Breast epithelium (tissue), 4 donors: ENCODE measurements around the gene KIAA1217. TPM values are rescaled to one million over a fixed set of nuclear protein-coding genes. Genes with fewer than 3 reads are reported as not detected.
"Not testable (repeated sequence)": the region's sequence is repeated elsewhere in the genome, so short reads cannot be mapped to it uniquely, and the experiment has no call there.

Source experiments
- DNase-seq, 2 donors: peaks; one replicate each; pipeline ENCODE4 v3.0.0-alpha.2; 2019; ENCODE audit warnings: low spot score in 2 of 2
- H3K27ac ChIP-seq, 2 donors: fragments of 200-600 bp; sonication (generic) in 1 of 2; one replicate each; pipeline ENCODE4 v1.5.1; 2016 to 2019; ENCODE audit warnings: mild to moderate bottlenecking in 1 of 2
- H3K27me3 ChIP-seq, 2 donors: fragments of 200-600 bp; sonication (generic) in 1 of 2; one replicate each; pipeline versions ENCODE4 v1.5.1 to v1.6.0; 2017 to 2019; ENCODE audit warnings: control low read depth in 1 of 2, mild to moderate bottlenecking in 1 of 2
- H3K36me3 ChIP-seq: fragments of 200-600 bp; one replicate; pipeline ENCODE4 v1.5.1; 2019
- H3K4me1 ChIP-seq, 2 donors: fragments of 200-600 bp; sonication (generic); one replicate each; pipeline ENCODE4 v1.5.1; 2016 to 2019; ENCODE audit warnings: control low read depth in 1 of 2
- H3K4me3 ChIP-seq, 3 donors: fragments of 200-600 bp; sonication (generic); 1 replicate in 2 of 3; 2 replicates in 1 of 3; pipeline ENCODE4 v1.5.1; 2016 to 2019; ENCODE audit warnings: mild to moderate bottlenecking in 3 of 3, moderate library complexity in 2 of 3
- H3K9me3 ChIP-seq, 2 donors: fragments of 200-600 bp; sonication (generic) in 1 of 2; one replicate each; pipeline ENCODE4 v1.5.1; 2016 to 2019; ENCODE audit warnings: control low read depth in 1 of 2
- POLR2A ChIP-seq: fragments of 450-650 bp; IDR thresholded peaks from one replicate; pipeline ENCODE4 v1.6.1; 2016; ENCODE audit warnings: antibody characterized with exemption, mild to moderate bottlenecking, moderate library complexity
- POLR2AphosphoS5 ChIP-seq, 3 donors: sonication (generic); formaldehyde crosslinking; IDR thresholded peaks; one replicate each; pipeline ENCODE4 v1.6.1; 2017; ENCODE audit warnings: antibody characterized with exemption in 3 of 3
- intact Hi-C: fragments of 100-400 bp; cut with DNase I; formaldehyde crosslinking; loops from one replicate; pipeline ENCODE4 v1.15.1; 2023; ENCODE audit warnings: low total_unique reads
- total RNA-seq, 3 donors: library from RNA; depleted of rRNA; stranded (reverse); fragments of >200 nt; gene quantifications; one replicate each; pipeline ENCODE4 v1.1.0, GENCODE V29; 2016
- TF ChIP-seq, protein P1 (sequence below), 3 donors: fragments of 450-650 bp; IDR thresholded peaks; one replicate each; pipeline ENCODE4 v1.5.1; 2016 to 2017; ENCODE audit warnings: antibody characterized with exemption in 3 of 3, mild to moderate bottlenecking in 3 of 3, moderate library complexity in 3 of 3

The KIAA1217 gene
- total RNA-seq, 3 donors from 2014 or later, result 19.7 to 154 (median 83.6) TPM

DNA sequence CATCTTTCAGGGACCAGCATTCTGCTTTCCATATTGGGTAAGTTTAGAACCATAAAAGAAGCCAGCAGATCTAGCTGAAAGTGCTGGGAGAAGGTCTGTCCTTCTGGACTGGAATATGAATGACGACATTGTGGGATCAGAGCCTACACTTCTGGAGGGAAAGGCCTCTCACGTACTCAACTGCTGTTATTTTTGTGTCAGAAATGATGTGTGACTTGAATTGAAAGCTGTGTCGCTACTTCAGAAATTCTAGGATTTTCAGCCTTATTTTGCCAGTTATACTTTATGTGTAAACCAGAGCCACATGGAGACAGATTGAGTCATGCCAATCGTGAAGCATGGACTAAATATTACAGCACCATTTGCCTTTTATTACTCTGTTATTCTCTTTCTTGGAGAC is 231.0 kb downstream of the KIAA1217 start:
- intact Hi-C loops, result loop anchor here (10.0 kb wide), 1 partner anchor 785 kb away; no protein-coding TSS in a partner anchor
- no peaks in the 10 kb centered on the region for H3K36me3 ChIP-seq

DNA sequence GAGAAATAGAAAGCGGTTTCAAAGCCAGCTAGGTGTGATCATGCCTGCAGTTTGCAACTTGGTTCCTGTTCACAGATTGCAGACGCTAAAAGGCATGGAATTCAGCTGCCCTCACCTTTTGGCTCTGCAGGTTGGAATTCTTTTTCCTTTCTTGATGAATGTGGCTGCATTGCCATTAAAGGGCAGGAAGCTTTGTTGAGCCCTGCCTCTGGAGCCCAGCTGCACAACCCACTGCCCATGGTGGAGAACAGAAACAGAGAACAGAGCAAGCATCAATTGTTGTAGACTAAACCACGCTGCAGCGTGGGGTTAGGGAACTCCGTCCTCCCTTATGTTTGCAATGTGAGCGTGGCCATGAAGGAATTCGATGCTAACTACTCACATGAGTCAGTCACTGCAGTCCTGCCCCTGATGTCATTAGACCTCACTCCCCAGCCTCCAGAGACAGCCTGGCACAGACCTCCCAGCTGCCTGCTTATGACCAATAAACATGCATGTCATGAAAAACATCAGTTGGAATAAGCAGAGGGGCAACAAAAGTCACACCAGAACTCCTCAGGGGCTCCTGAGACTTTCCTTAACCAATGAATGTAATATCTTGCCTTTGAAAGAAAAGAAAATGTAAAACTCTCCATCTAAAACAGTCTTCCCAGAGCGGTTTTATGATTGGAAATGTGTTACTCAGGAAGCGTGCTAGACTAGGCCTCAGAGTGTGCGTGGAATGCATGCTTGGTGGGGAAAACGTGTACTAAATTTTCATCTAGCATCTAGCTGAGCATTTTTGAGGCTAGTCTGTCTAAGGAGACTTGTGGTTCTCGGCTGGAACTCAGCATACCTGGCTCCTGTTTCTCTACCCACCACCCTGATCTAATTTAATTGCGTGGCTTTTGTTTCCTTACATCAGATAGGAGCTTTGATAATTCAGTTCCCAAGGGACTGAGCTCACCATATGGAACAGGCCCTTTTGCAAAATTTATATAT is 232.2 kb downstream of the KIAA1217 start:
- no peaks in the 10 kb centered on the region for H3K4me1 ChIP-seq
- no peaks in the 10 kb centered on the region for H3K27me3 ChIP-seq
- intact Hi-C loops, result no loop called here
- TF ChIP-seq POLR2A (no peak), POLR2AphosphoS5 (IDR thresholded peaks at IDR 0.05) (no peak)
- TF ChIP-seq, protein P1, sequence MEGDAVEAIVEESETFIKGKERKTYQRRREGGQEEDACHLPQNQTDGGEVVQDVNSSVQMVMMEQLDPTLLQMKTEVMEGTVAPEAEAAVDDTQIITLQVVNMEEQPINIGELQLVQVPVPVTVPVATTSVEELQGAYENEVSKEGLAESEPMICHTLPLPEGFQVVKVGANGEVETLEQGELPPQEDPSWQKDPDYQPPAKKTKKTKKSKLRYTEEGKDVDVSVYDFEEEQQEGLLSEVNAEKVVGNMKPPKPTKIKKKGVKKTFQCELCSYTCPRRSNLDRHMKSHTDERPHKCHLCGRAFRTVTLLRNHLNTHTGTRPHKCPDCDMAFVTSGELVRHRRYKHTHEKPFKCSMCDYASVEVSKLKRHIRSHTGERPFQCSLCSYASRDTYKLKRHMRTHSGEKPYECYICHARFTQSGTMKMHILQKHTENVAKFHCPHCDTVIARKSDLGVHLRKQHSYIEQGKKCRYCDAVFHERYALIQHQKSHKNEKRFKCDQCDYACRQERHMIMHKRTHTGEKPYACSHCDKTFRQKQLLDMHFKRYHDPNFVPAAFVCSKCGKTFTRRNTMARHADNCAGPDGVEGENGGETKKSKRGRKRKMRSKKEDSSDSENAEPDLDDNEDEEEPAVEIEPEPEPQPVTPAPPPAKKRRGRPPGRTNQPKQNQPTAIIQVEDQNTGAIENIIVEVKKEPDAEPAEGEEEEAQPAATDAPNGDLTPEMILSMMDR (IDR thresholded peaks at IDR 0.05), result no peak
- no peak overlapping the region for H3K4me3 ChIP-seq
- H3K9me3 ChIP-seq, result no peaks in the 10 kb centered on the region
- DNase-seq, result peak in 1 of 2 donors; percentile 61
- H3K36me3 ChIP-seq, result no peaks in the 10 kb centered on the region
- H3K27ac ChIP-seq, result peak overlapping the region; percentile 27 to 63

More for the DNA sequence above, 231.0 kb downstream of the KIAA1217 start:
- H3K27ac ChIP-seq, result peak overlapping the region; percentile 27 to 60
- TF ChIP-seq POLR2AphosphoS5 (IDR thresholded peaks at IDR 0.05), result no peak
- no peak for TF ChIP-seq POLR2A
- TF ChIP-seq, protein P1 (IDR thresholded peaks at IDR 0.05), result no peak
- H3K27me3 ChIP-seq, result no peaks in the 10 kb centered on the region
- H3K4me3 ChIP-seq, result no peak overlapping the region
- no peaks in the 10 kb centered on the region for H3K4me1 ChIP-seq
- DNase-seq, result no peak
- H3K9me3 ChIP-seq, result no peaks in the 10 kb centered on the region

DNA sequence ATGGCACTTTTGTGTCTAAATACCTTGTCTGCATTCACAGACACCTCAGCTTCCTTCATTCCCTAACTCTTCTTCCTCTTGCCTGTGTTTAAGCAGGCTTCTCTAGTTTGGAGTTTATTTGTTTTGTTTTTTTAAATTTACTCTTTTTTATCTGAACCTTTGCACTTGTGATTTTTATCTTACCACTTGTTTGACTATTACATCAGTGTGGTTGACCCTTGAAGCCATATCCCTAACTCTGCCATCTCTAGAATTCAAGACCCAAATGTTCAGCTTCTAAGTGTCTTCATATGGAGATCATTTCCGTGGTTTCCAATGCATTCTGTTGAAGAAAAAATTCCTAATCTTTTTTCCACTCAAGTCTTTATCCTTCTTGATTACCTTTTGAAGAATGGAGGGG is 233.3 kb downstream of the KIAA1217 start:
- no peak for DNase-seq
- TF ChIP-seq, protein P1 (IDR thresholded peaks at IDR 0.05), result no peak
- TF ChIP-seq POLR2A (no peak), POLR2AphosphoS5 (IDR thresholded peaks at IDR 0.05) (no peak)
- Histone ChIP-seq H3K36me3 (no peaks in the 10 kb centered on the region), H3K4me1 (no peaks in the 10 kb centered on the region), H3K27me3 (no peaks in the 10 kb centered on the region), H3K27ac (no peak overlapping the region), H3K9me3 (no peaks in the 10 kb centered on the region), H3K4me3 (no peak overlapping the region)
- intact Hi-C loops, result no loop called here

DNA sequence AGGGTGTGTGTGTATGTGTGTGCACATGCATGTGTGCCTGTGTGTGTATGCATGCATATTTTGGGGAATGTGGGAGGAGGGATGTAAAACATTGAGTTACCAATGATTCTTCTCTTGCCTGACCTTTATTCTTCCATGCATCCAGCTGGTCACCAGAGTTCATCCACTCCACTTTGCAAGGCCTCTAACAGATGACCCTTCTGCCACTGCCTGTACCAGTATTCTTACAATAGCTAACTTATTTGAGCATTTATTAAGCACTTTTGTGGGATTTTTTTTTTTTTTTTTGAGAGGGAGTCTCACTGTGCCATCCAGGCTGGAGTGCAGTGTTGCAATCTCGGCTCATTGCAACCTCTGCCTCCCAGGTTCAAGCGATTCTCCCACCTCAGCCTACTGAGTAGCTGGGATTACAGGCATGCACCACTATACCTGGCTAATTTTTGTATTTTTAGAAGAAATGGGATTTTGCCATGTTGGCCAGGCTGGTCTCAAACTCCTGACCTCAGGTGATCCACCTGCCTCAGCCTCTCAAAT is 233.8 kb downstream of the KIAA1217 start:
- H3K4me3 ChIP-seq, H3K27ac ChIP-seq, H3K9me3 ChIP-seq, H3K27me3 ChIP-seq, intact Hi-C loops, H3K36me3 ChIP-seq, DNase-seq, H3K4me1 ChIP-seq: not testable (repeated sequence)

DNA sequence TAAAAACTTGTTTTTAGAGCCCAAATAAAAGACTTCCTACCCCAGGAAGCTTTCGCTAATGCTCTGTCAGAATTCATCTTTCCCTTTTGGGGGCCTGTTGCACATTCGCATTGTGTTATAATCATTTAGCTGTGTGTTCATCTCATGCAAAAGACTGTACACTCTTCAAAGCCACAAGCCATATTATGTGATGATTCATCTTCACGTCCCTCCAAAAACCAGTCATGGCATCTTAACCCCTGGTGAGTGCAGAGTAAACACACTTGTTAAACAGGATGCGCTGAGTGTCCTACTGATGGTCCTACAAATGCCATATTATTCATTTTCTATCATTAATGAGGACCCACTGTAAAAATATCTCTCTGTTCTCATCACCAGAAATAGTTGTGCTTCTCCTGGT is 235.4 kb downstream of the KIAA1217 start:
- no peak for TF ChIP-seq POLR2AphosphoS5 (IDR thresholded peaks at IDR 0.05)
- TF ChIP-seq, protein P1 (IDR thresholded peaks at IDR 0.05), result no peak
- TF ChIP-seq POLR2A, result no peak
- no peak for DNase-seq
- Histone ChIP-seq H3K4me3 (no peak overlapping the region), H3K4me1 (peaks cover 0 to 12% of the 10 kb centered on the region in 2 donors), H3K27me3 (no peaks in the 10 kb centered on the region), H3K36me3 (no peaks in the 10 kb centered on the region), H3K27ac (no peak overlapping the region), H3K9me3 (no peaks in the 10 kb centered on the region)
- intact Hi-C loops, result no loop called here

DNA sequence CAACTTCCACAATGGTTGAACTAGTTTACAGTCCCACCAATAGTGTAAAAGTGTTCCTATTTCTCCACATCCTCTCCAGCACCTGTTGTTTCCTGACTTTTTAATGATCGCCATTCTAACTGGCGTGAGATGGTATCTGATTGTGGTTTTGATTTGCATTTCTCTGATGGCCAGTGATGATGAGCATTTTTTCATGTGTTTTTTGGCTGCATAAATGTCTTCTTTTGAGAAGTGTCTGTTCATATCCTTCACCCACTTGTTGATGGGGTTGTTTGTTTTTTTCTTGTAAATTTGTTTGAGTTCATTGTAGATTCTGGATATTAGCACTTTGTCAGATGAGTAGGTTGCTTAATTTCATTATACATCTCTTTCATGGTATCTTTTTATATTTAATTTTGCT is 237.0 kb downstream of the KIAA1217 start:
- H3K9me3 ChIP-seq, intact Hi-C loops, H3K4me3 ChIP-seq, H3K27ac ChIP-seq, H3K27me3 ChIP-seq, DNase-seq, H3K36me3 ChIP-seq: not testable (repeated sequence)
- H3K4me1 ChIP-seq, result peaks cover 0 to 14% of the 10 kb centered on the region in 2 donors
